ENCODE data around the gene RTN4IP1. TPM values are rescaled to one million over a fixed set of nuclear protein-coding genes. Genes with fewer than 3 reads are reported as not detected.

Gene RTN4IP1
- total RNA-seq, 4 donors from 2014 or later, result 2.0 to 5.9 (median 5.8) TPM; not detected in 1

DNA sequence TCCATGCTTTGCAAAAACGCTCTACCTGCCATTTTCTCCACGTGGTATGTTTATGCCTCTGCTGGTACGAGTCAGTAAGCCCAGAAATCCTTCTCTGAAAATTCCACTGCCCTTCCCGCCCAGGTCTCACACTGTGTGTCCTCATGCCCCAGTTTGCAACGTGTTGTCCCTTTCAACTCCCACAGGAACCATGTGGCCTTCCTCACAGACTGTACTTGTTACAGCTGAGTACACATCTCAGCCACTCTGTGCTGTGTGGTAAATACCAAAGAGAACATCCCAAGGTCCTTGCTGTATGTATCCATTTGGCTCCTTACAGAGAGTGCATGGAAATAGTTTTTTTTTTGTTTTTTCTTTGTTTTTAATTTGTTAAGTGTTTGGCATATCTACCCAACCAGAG, 56.9 kb downstream of the RTN4IP1 start:
- Histone ChIP-seq H3K4me3 (no peak overlapping the region), H3K27me3 (no peaks in the 10 kb centered on the region), H3K4me1 (no peaks in the 10 kb centered on the region), H3K27ac (no peak overlapping the region), H3K9me3 (no peaks in the 10 kb centered on the region), H3K36me3 (no peaks in the 10 kb centered on the region)
- intact Hi-C loops (cut with DNase I; ENCODE audit: low total_unique reads), result no loop called here
- TF ChIP-seq POLR2A (IDR thresholded peaks at IDR 0.05) (no peak), CTCF (IDR thresholded peaks at IDR 0.05) (no peak)
- DNase-seq, result no peak

- DNase-seq, result no peak
- H3K9me3 ChIP-seq, result no peaks in the 10 kb centered on the region
- no peak overlapping the region for H3K4me3 ChIP-seq
- no peaks in the 10 kb centered on the region for H3K27me3 ChIP-seq
- H3K27ac ChIP-seq, result no peak overlapping the region
- no peaks in the 10 kb centered on the region for H3K36me3 ChIP-seq
- intact Hi-C loops (cut with DNase I; ENCODE audit: low total_unique reads), result loop anchor here (10.0 kb wide), 2 partner anchors 125 to 235 kb away; no protein-coding TSS in a partner anchor
- no peak for TF ChIP-seq CTCF (IDR thresholded peaks at IDR 0.05)
- TF ChIP-seq POLR2A (IDR thresholded peaks at IDR 0.05), result no peak
- H3K4me1 ChIP-seq, result no peaks in the 10 kb centered on the region
Observed at GRCh38 chr6:106569428-106569827, 59.9 kb downstream of the RTN4IP1 start.

- no peak for TF ChIP-seq POLR2A (IDR thresholded peaks at IDR 0.05)
- H3K36me3 ChIP-seq, result no peaks in the 10 kb centered on the region
- intact Hi-C loops (cut with DNase I; ENCODE audit: low total_unique reads), result loop anchor here (10.0 kb wide), 2 partner anchors 124 to 234 kb away; no protein-coding TSS in a partner anchor
Observed at GRCh38 chr6:106568530-106568929, 60.8 kb downstream of the RTN4IP1 start.

DNA sequence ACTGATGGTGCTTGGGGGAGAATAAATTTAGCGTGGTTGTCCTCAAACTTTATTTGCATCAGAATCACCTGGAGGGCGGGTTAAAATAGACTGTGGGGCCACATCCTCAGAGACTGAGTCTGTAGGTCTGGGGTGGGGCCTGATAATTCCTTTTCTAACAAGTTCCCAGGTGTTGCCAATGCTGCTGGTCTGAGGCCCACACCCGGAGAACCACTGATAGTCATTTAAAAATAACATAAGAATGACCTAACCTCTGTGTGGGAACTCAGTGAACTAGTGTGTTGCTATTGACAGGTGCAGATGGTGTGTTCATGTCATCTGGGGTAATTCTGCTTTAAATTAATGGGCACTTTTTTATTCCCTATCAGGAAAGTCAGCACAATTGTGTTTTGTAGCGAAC, 64.8 kb downstream of the RTN4IP1 start:
- no peak for DNase-seq
- H3K4me1 ChIP-seq, result no peaks in the 10 kb centered on the region
- no peaks in the 10 kb centered on the region for H3K36me3 ChIP-seq
- no peaks in the 10 kb centered on the region for H3K27me3 ChIP-seq
- TF ChIP-seq CTCF (IDR thresholded peaks at IDR 0.05) (no peak), POLR2A (IDR thresholded peaks at IDR 0.05) (no peak)
- intact Hi-C loops (cut with DNase I; ENCODE audit: low total_unique reads), result loop anchor here (10.0 kb wide), 2 partner anchors 120 to 230 kb away; no protein-coding TSS in a partner anchor
- no peaks in the 10 kb centered on the region for H3K9me3 ChIP-seq
- no peak overlapping the region for H3K4me3 ChIP-seq
- H3K27ac ChIP-seq, result no peak overlapping the region

More at GRCh38 chr6:106568530-106568929, 60.8 kb downstream of the RTN4IP1 start:
- H3K4me1 ChIP-seq, result no peaks in the 10 kb centered on the region
- DNase-seq, result no peak
- H3K4me3 ChIP-seq, result no peak overlapping the region
- H3K27ac ChIP-seq, result no peak overlapping the region
- no peaks in the 10 kb centered on the region for H3K9me3 ChIP-seq
- H3K27me3 ChIP-seq, result no peaks in the 10 kb centered on the region

DNA sequence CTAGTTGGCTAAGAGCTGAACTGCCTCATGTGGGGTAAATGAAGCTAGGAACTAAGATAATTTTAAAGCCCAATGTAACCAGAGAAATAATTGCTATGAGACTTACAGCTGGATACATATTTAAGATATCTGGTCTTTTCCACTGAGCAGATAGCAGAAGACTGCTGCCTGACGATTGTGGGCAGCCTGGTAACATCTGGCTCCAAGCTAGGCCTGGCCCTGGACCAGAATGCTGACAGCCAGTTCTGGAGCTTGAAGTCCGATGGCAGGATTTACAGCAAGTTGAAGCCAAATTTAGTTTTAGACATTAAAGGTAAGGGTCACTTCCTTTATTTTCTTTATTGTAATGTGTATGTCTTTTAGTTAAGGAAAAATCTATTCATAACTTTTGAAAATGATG, 65.7 kb downstream of the RTN4IP1 start:
- TF ChIP-seq POLR2A (IDR thresholded peaks at IDR 0.05) (no peak), CTCF (IDR thresholded peaks at IDR 0.05) (no peak)
- Histone ChIP-seq H3K4me1 (no peaks in the 10 kb centered on the region), H3K36me3 (no peaks in the 10 kb centered on the region), H3K4me3 (no peak overlapping the region), H3K9me3 (no peaks in the 10 kb centered on the region), H3K27ac (no peak overlapping the region), H3K27me3 (no peaks in the 10 kb centered on the region)
- DNase-seq, result no peak
- intact Hi-C loops (cut with DNase I; ENCODE audit: low total_unique reads), result loop anchor here (10.0 kb wide), 2 partner anchors 119 to 229 kb away; no protein-coding TSS in a partner anchor
